GM23338 (cell line): ENCODE data around the gene AGAP1. TPM values are rescaled to one million over a fixed set of nuclear protein-coding genes. Genes with fewer than 3 reads are reported as not detected.

Experiments used
- ATAC-seq: fragments of 200-7000 bp; cut with Tn5 transposase; 3 replicates; pipeline ENCODE4 v1.9.1; 2020
- DNase-seq: peaks from one replicate; pipeline ENCODE4 v3.0.0-alpha.2; 2015; ENCODE audit warnings: low spot score
- H2AFZ ChIP-seq: fragments of 200-600 bp; sonication (generic); 2 replicates; pipeline ENCODE4 v1.8.0; 2016; ENCODE audit warnings: antibody characterized with exemption, mild to moderate bottlenecking, moderate library complexity
- H3F3A ChIP-seq: fragments of 200-600 bp; sonication (generic); replicated peaks from 2 replicates; pipeline ENCODE4 v1.8.0; 2017; ENCODE audit warnings: antibody characterized with exemption, mixed run types, low read depth
- H3K27ac ChIP-seq: fragments of 200-600 bp; sonication (generic); 2 replicates; pipeline ENCODE4 v1.6.1; 2016; ENCODE audit warnings: low read depth
- H3K27me3 ChIP-seq: fragments of 200-600 bp; sonication (generic); 2 replicates; pipeline ENCODE4 v1.8.0; 2016; ENCODE audit warnings: mild to moderate bottlenecking, mixed run types, moderate library complexity; ENCODE audit not compliant: insufficient read depth
- H3K36me3 ChIP-seq: fragments of 200-600 bp; sonication (generic); 2 replicates; pipeline ENCODE4 v1.8.0; 2016; ENCODE audit warnings: mild to moderate bottlenecking; ENCODE audit not compliant: insufficient read depth
- H3K4me1 ChIP-seq: fragments of 200-600 bp; sonication (generic); 2 replicates; pipeline ENCODE4 v1.8.0; 2016; ENCODE audit warnings: mild to moderate bottlenecking, moderate library complexity; ENCODE audit not compliant: insufficient read depth
- H3K4me2 ChIP-seq: fragments of 200-600 bp; sonication (generic); 2 replicates; pipeline ENCODE4 v1.7.1; 2017; ENCODE audit warnings: mixed run types
- H3K4me3 ChIP-seq: fragments of 200-600 bp; sonication (generic); 2 replicates; pipeline ENCODE4 v1.6.1; 2016; ENCODE audit warnings: mixed run types
- H3K79me2 ChIP-seq: fragments of 200-600 bp; sonication (generic); replicated peaks from 2 replicates; pipeline ENCODE4 v1.8.0; 2017; ENCODE audit warnings: mild to moderate bottlenecking; ENCODE audit not compliant: insufficient read depth
- H3K9me2 ChIP-seq: fragments of 200-600 bp; sonication (generic); 2 replicates; pipeline ENCODE4 v1.8.0; 2017; ENCODE audit not compliant: insufficient read depth
- H4K20me1 ChIP-seq: fragments of 200-600 bp; sonication (generic); replicated peaks from 2 replicates; pipeline ENCODE4 v1.8.0; 2017; ENCODE audit warnings: mild to moderate bottlenecking; ENCODE audit not compliant: insufficient read depth
- H3K27ac Mint-ChIP-seq: 2 replicates; pipeline ENCODE4 v1.8.0; 2020; ENCODE audit warnings: inconsistent platforms, mild to moderate bottlenecking, moderate library complexity, mixed read lengths
- H3K27me3 Mint-ChIP-seq: 3 replicates; pipeline ENCODE4 v1.8.0; 2022; ENCODE audit warnings: low read depth, mild to moderate bottlenecking, moderate library complexity, mixed read lengths, inconsistent platforms; ENCODE audit not compliant: insufficient read depth, poor library complexity
- H3K36me3 Mint-ChIP-seq: 3 replicates; pipeline ENCODE4 v1.8.0; 2021; ENCODE audit warnings: low read depth, mild to moderate bottlenecking, inconsistent platforms, moderate library complexity, mixed read lengths
- H3K4me1 Mint-ChIP-seq: 3 replicates; pipeline ENCODE4 v1.8.0; 2020; ENCODE audit warnings: mild to moderate bottlenecking, inconsistent platforms, mixed read lengths
- H3K4me3 Mint-ChIP-seq: 3 replicates; pipeline ENCODE4 v1.8.0; 2021; ENCODE audit warnings: moderate library complexity, mild to moderate bottlenecking, inconsistent platforms, mixed read lengths
- H3K9me3 Mint-ChIP-seq: 3 replicates; pipeline ENCODE4 v1.8.0; 2020; ENCODE audit warnings: moderate library complexity, mild to moderate bottlenecking, inconsistent platforms, mixed read lengths
- EZH2 ChIP-seq: fragments of 200-600 bp; sonication (generic); IDR thresholded peaks from one replicate; pipeline ENCODE4 v1.8.0; 2017; ENCODE audit warnings: antibody characterized with exemption, mild to moderate bottlenecking, low read depth; ENCODE audit not compliant: unreplicated experiment
- EZH2phosphoT487 ChIP-seq: fragments of 200-600 bp; sonication (generic); IDR thresholded peaks from one replicate; pipeline ENCODE4 v1.8.1; 2018; ENCODE audit warnings: antibody characterized with exemption; ENCODE audit not compliant: unreplicated experiment
- JUNB ChIP-seq: IDR thresholded peaks from one replicate; pipeline ENCODE4 v1.6.1; 2016; ENCODE audit warnings: antibody characterized with exemption; ENCODE audit not compliant: unreplicated experiment
- STAT1 ChIP-seq: IDR thresholded peaks from one replicate; pipeline ENCODE4 v1.6.1; 2016; ENCODE audit warnings: antibody characterized with exemption; ENCODE audit not compliant: unreplicated experiment
- ZNF331 ChIP-seq: fragments of 250-450 bp; sonication (Bioruptor Pico); IDR thresholded peaks from 2 replicates; pipeline ENCODE4 v1.5.0; 2020; ENCODE audit warnings: low read depth, mild to moderate bottlenecking, moderate library complexity
- polyA plus RNA-seq: library from polyadenylated mRNA; unstranded; fragments of >200 nt; fragmentation: Nextera tagmentation; extraction: Ambion mirVana; gene quantifications from 2 replicates; pipeline ENCODE4 v1.2.1, GENCODE V29; 2016
- total RNA-seq: library from RNA; depleted of rRNA; stranded (reverse); fragments of >200 nt; shearing (Covaris generic); gene quantifications from 2 replicates; pipeline ENCODE4 v1.2.3, GENCODE V29; 2014
- TF ChIP-seq, protein P1 (sequence below): IDR thresholded peaks from one replicate; pipeline ENCODE4 v1.6.1; 2018; ENCODE audit warnings: antibody characterized with exemption; ENCODE audit not compliant: unreplicated experiment
- TF ChIP-seq, protein P2 (sequence below): IDR thresholded peaks from 2 replicates; pipeline ENCODE4 v1.6.1; 2016; ENCODE audit warnings: antibody characterized with exemption
- TF ChIP-seq, protein P3 (sequence below): fragments of 250-450 bp; sonication (Bioruptor Pico); IDR thresholded peaks from 2 replicates; pipeline ENCODE4 v1.5.0; 2020; ENCODE audit warnings: mild to moderate bottlenecking, moderate library complexity

AGAP1 gene
- total and polyA plus RNA-seq, 2 experiments from 2014 or later = 13.3 to 27.9 TPM

DNA sequence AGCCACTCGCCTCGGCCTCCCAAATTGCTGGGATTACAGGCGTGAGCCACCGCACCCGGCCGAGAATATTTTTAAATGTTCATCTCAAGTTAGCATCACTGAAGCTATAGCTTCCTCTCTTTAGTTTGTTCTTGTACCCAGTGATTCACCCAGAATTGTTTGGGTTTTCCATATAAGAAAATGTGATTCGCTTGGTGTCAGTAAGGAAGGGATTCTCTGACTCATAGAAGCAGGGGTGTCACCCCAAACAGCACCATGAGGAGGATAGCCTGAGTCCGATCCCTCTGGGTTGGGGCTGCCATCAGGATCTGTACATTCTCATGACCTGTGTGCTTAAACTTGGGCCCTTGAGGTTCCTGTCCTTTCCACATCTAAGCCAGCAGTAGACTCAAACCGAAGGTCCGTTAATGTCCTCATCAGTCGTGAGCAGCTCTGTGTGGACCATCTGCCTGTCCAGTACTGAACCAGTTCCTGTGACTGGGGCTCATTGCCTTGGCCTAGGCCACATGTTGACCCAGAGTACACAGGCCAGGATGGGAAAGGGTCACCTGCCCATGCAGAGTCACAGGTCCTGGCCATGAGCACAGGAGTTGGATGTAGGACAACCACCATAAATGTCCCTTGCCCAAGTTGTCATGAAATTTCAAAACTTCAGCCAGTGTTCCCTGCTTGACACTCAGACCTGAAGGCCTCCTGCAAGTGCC lies 362.5 kb downstream of the AGAP1 start (continued):
- TF ChIP-seq, protein P1, sequence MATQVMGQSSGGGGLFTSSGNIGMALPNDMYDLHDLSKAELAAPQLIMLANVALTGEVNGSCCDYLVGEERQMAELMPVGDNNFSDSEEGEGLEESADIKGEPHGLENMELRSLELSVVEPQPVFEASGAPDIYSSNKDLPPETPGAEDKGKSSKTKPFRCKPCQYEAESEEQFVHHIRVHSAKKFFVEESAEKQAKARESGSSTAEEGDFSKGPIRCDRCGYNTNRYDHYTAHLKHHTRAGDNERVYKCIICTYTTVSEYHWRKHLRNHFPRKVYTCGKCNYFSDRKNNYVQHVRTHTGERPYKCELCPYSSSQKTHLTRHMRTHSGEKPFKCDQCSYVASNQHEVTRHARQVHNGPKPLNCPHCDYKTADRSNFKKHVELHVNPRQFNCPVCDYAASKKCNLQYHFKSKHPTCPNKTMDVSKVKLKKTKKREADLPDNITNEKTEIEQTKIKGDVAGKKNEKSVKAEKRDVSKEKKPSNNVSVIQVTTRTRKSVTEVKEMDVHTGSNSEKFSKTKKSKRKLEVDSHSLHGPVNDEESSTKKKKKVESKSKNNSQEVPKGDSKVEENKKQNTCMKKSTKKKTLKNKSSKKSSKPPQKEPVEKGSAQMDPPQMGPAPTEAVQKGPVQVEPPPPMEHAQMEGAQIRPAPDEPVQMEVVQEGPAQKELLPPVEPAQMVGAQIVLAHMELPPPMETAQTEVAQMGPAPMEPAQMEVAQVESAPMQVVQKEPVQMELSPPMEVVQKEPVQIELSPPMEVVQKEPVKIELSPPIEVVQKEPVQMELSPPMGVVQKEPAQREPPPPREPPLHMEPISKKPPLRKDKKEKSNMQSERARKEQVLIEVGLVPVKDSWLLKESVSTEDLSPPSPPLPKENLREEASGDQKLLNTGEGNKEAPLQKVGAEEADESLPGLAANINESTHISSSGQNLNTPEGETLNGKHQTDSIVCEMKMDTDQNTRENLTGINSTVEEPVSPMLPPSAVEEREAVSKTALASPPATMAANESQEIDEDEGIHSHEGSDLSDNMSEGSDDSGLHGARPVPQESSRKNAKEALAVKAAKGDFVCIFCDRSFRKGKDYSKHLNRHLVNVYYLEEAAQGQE = no peak
- no peak for TF ChIP-seq EZH2phosphoT487
- TF ChIP-seq, protein P2, sequence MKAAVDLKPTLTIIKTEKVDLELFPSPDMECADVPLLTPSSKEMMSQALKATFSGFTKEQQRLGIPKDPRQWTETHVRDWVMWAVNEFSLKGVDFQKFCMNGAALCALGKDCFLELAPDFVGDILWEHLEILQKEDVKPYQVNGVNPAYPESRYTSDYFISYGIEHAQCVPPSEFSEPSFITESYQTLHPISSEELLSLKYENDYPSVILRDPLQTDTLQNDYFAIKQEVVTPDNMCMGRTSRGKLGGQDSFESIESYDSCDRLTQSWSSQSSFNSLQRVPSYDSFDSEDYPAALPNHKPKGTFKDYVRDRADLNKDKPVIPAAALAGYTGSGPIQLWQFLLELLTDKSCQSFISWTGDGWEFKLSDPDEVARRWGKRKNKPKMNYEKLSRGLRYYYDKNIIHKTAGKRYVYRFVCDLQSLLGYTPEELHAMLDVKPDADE = no peak
- no peak for TF ChIP-seq STAT1
- TF ChIP-seq EZH2 = no peak

DNA sequence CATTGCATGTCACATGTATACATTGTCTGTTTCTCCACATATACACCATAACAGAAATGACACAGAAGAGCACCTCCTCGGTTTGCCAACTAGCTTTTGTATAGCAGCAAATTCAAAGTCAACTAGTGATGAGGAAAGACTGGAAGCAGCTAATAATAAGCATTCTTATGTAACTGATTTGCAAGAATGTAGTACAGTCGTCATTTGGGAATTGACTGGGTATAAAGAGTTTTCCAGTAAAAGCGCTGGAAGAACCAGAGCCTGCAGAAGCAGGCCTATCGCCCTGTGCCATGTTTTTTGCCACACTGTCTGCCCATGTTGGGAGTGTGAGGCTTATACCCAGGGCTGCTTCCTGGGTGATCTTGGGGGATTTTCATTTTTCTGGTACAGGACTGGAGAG lies 363.8 kb downstream of the AGAP1 start:
- H3F3A ChIP-seq = no peaks in the 10 kb centered on the region
- no peaks in the 10 kb centered on the region for H3K36me3 ChIP-seq
- TF ChIP-seq STAT1 (no peak), ZNF331 (no peak), JUNB (no peak)
- TF ChIP-seq, protein P2 = no peak
- no peak overlapping the region for H3K27ac ChIP-seq
- Mint-ChIP-seq H3K27me3 (peaks cover 5% of the 10 kb centered on the region), H3K4me3 (no peak overlapping the region), H3K4me1 (peaks cover 37% of the 10 kb centered on the region), H3K36me3 (no peaks in the 10 kb centered on the region), H3K27ac (no peak overlapping the region), H3K9me3 (no peaks in the 10 kb centered on the region)
- H3K4me3 ChIP-seq = no peak overlapping the region
- H3K4me1 ChIP-seq = peaks cover 9% of the 10 kb centered on the region
- H2AFZ ChIP-seq = no peak overlapping the region
- no peaks in the 10 kb centered on the region for H3K9me2 ChIP-seq
- no peak overlapping the region for H3K4me2 ChIP-seq
- no peaks in the 10 kb centered on the region for H4K20me1 ChIP-seq
- ATAC-seq (no peak), DNase-seq (no peak)
- no peaks in the 10 kb centered on the region for H3K79me2 ChIP-seq
- no peaks in the 10 kb centered on the region for H3K27me3 ChIP-seq

DNA sequence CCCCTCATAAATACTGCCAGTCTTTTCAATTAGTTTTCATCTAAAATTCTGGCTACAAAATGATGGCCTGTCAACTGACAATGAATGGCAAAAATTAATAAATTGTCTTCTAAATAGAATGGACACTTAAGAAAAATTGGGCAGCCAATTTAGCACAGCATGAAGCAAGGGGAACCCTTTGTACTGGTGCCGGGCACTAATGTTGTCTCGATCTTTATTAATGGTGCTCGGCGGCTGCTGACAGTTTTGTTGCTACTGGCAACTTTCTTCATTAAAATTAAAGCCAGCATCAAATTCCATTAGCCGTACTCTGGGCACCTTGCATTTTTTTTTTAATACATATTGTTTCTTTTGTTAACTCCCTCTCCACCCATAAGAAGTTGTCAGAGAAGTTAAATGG lies 365.0 kb downstream of the AGAP1 start:
- peaks cover 30% of the 10 kb centered on the region for H3K4me1 Mint-ChIP-seq
- H3K27me3 ChIP-seq = no peaks in the 10 kb centered on the region
- H2AFZ ChIP-seq = no peak overlapping the region
- H3K9me2 ChIP-seq = no peaks in the 10 kb centered on the region
- no peak overlapping the region for H3K27ac Mint-ChIP-seq
- H3K4me1 ChIP-seq = 0 out of 2 replicates have a peak, but pooled peaks cover 4% of the 10 kb centered on the region
- H3K27me3 Mint-ChIP-seq = peaks cover 5% of the 10 kb centered on the region
- no peak overlapping the region for H3K4me2 ChIP-seq
- H3K79me2 ChIP-seq = no peaks in the 10 kb centered on the region
- H3F3A ChIP-seq = no peaks in the 10 kb centered on the region
- no peak overlapping the region for H3K27ac ChIP-seq
- DNase-seq = no peak
- no peaks in the 10 kb centered on the region for H4K20me1 ChIP-seq
- H3K4me3 Mint-ChIP-seq = no peak overlapping the region
- no peaks in the 10 kb centered on the region for H3K9me3 Mint-ChIP-seq
- no peak for ATAC-seq
- H3K4me3 ChIP-seq = no peak overlapping the region
- no peaks in the 10 kb centered on the region for H3K36me3 Mint-ChIP-seq
- no peaks in the 10 kb centered on the region for H3K36me3 ChIP-seq
- TF ChIP-seq, protein P3, sequence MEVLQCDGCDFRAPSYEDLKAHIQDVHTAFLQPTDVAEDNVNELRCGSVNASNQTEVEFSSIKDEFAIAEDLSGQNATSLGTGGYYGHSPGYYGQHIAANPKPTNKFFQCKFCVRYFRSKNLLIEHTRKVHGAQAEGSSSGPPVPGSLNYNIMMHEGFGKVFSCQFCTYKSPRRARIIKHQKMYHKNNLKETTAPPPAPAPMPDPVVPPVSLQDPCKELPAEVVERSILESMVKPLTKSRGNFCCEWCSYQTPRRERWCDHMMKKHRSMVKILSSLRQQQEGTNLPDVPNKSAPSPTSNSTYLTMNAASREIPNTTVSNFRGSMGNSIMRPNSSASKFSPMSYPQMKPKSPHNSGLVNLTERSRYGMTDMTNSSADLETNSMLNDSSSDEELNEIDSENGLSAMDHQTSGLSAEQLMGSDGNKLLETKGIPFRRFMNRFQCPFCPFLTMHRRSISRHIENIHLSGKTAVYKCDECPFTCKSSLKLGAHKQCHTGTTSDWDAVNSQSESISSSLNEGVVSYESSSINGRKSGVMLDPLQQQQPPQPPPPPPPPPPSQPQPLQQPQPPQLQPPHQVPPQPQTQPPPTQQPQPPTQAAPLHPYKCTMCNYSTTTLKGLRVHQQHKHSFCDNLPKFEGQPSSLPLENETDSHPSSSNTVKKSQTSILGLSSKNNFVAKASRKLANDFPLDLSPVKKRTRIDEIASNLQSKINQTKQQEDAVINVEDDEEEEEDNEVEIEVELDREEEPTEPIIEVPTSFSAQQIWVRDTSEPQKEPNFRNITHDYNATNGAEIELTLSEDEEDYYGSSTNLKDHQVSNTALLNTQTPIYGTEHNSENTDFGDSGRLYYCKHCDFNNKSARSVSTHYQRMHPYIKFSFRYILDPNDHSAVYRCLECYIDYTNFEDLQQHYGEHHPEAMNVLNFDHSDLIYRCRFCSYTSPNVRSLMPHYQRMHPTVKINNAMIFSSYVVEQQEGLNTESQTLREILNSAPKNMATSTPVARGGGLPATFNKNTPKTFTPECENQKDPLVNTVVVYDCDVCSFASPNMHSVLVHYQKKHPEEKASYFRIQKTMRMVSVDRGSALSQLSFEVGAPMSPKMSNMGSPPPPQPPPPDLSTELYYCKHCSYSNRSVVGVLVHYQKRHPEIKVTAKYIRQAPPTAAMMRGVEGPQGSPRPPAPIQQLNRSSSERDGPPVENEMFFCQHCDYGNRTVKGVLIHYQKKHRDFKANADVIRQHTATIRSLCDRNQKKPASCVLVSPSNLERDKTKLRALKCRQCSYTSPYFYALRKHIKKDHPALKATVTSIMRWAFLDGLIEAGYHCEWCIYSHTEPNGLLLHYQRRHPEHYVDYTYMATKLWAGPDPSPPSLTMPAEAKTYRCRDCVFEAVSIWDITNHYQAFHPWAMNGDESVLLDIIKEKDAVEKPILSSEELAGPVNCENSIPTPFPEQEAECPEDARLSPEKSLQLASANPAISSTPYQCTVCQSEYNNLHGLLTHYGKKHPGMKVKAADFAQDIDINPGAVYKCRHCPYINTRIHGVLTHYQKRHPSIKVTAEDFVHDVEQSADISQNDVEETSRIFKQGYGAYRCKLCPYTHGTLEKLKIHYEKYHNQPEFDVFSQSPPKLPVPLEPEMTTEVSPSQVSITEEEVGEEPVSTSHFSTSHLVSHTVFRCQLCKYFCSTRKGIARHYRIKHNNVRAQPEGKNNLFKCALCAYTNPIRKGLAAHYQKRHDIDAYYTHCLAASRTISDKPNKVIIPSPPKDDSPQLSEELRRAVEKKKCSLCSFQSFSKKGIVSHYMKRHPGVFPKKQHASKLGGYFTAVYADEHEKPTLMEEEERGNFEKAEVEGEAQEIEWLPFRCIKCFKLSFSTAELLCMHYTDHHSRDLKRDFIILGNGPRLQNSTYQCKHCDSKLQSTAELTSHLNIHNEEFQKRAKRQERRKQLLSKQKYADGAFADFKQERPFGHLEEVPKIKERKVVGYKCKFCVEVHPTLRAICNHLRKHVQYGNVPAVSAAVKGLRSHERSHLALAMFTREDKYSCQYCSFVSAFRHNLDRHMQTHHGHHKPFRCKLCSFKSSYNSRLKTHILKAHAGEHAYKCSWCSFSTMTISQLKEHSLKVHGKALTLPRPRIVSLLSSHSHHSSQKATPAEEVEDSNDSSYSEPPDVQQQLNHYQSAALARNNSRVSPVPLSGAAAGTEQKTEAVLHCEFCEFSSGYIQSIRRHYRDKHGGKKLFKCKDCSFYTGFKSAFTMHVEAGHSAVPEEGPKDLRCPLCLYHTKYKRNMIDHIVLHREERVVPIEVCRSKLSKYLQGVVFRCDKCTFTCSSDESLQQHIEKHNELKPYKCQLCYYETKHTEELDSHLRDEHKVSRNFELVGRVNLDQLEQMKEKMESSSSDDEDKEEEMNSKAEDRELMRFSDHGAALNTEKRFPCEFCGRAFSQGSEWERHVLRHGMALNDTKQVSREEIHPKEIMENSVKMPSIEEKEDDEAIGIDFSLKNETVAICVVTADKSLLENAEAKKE (CRISPR knock-in tag) = no peak
